ENCODE results near the gene CAMSAP1. TPM values are rescaled to one million over a fixed set of nuclear protein-coding genes. Genes with fewer than 3 reads are reported as not detected.

CAMSAP1 gene
- total RNA-seq, 1 donor from 2014 or later, result 150 TPM

DNA sequence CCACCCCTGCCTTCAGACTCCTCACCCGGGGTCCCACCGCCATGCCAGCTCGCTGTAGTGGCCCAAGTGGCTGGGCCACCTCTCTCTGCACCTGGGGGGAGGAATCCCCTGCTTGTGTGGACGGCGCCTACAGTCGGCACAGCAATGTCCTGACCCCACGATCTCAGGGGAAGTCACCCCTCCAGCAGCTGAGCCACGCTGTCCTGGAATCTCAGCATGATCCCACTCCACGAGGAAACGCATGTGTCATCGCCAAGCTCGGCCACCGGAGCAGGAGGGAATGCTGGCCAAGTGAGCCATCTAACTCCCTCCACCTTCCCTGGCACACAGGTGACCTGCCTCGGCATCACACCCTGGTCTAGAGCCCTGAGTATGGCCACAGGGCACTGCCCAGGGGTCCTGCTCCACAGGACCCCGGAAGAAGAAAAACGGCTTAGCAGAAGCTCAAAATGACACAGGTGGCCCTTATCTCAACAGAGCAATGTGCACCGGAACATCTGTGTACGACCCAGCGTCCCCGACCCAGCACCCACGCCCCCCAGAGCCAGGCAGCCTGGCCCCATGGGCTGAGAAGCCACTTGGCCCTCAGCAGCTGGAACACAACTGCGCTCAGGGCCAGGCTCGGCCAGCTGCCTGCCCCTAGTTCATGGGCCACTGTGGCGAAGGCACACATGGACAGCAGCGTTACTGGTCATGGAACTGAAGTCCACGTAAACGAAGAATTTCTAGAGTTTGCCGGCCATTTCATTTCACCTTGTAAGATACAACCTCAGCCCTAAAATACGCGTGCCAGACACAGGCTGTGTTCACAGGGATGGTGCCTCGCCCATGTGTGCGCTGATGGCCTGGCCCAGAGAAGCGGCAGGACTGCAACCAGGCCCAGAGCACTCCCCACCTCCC, 23.4 kb upstream of the CAMSAP1 start:
- Mint-ChIP-seq H3K4me3 (ENCODE audit: unreplicated experiment) (no peak overlapping the region), H3K27ac (ENCODE audit: unreplicated experiment) (no peak overlapping the region), H3K4me1 (ENCODE audit: low read depth, unreplicated experiment) (no peaks in the 10 kb centered on the region), H3K36me3 (ENCODE audit: unreplicated experiment) (no peaks in the 10 kb centered on the region), H3K27me3 (ENCODE audit: unreplicated experiment) (peaks cover 8% of the 10 kb centered on the region), H3K9me3 (ENCODE audit: unreplicated experiment) (peaks cover 7% of the 10 kb centered on the region)
- no peak for DNase-seq
- TF ChIP-seq, protein P1, sequence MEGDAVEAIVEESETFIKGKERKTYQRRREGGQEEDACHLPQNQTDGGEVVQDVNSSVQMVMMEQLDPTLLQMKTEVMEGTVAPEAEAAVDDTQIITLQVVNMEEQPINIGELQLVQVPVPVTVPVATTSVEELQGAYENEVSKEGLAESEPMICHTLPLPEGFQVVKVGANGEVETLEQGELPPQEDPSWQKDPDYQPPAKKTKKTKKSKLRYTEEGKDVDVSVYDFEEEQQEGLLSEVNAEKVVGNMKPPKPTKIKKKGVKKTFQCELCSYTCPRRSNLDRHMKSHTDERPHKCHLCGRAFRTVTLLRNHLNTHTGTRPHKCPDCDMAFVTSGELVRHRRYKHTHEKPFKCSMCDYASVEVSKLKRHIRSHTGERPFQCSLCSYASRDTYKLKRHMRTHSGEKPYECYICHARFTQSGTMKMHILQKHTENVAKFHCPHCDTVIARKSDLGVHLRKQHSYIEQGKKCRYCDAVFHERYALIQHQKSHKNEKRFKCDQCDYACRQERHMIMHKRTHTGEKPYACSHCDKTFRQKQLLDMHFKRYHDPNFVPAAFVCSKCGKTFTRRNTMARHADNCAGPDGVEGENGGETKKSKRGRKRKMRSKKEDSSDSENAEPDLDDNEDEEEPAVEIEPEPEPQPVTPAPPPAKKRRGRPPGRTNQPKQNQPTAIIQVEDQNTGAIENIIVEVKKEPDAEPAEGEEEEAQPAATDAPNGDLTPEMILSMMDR (IDR thresholded peaks at IDR 0.05; ENCODE audit: partially characterized antibody, unreplicated experiment), result no peak

DNA sequence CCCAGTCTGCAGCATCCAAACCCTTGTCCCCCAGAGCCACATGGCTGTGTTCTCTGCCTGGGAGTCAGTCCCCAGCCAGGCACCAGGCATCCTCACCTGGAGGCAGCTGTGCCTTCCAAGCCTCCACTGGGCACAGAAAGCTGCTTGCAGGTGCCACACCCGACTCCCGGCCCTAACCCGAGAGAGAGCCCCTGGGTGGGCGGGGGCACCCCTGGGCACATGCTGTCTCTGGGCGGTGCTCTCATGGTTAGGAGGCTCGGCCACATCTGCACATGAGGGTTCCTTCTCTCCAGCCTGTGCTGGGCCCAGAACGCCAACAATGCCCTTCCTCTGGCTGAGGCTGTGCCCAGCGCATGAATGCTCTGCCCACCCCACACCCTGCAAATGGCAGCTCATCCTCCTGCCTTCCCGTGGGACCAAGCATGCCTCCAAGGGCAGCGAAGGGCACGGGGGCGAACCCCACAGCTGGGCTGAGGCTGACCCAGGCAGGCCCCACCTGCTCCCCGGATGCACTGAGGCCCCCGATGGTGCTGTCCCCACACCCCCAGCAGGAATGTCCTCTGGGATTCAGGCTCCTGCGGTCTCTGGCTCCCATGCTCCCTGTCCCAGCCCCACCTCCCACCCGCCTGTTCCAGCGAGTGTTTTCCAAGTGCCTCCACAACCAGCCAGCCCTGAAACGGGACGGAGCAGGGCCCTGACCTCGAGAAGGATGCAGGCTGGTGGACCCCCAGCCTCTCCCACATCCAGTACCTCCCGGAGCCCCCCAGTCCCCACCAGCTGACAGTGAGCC, 22.5 kb upstream of the CAMSAP1 start:
- Mint-ChIP-seq H3K4me1 (ENCODE audit: low read depth, unreplicated experiment) (no peaks in the 10 kb centered on the region), H3K9me3 (ENCODE audit: unreplicated experiment) (peaks cover 7% of the 10 kb centered on the region), H3K36me3 (ENCODE audit: unreplicated experiment) (no peaks in the 10 kb centered on the region), H3K27me3 (ENCODE audit: unreplicated experiment) (peaks cover 8% of the 10 kb centered on the region), H3K27ac (ENCODE audit: unreplicated experiment) (no peak overlapping the region), H3K4me3 (ENCODE audit: unreplicated experiment) (no peak overlapping the region)
- no peak for DNase-seq
- TF ChIP-seq, protein P1 (IDR thresholded peaks at IDR 0.05; ENCODE audit: partially characterized antibody, unreplicated experiment), result no peak

DNA sequence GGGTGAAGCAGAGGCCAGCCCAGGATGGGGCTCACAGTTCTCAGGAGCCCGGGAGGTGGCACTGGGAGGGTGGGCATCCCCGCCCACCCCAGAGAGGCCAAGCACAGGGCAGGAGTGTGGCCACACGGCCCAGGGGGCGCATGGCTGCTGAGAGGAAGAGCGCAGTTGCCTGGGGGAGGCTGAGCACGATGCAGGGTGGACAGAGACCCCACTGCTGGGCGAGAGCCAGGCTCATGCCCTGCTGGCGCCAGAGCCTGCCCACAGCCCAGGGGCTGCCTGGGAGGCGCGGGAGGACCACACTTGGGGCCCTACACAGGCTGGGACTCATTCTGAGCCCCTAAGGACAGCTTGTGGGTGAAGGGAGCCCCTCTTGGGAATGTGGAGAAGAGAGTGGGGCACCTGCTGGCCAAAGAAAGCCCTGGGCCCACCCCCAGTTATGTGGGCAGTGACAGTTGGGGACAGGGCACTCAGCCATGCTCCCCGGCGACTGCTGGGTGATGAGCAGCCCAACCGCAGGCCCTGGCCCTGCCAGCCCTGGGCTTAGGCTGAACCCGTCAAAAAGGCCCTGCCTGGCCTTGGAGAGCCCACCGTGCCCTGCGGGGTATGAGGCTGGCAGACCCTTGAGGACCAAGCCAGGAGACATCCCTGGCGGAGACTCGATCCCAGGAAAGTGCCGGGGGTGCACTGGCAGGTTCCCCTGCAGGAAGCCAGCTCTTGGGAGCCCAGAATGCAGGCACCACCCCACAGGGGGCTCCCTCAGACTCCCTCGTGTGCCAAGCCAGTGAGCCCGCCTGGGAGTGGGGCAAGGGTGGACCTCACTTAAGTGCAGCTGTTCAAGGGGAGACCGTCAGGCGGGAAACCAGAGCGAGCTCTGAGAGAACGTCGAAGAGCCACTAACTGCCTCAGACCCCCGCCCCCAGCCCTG, 21.6 kb upstream of the CAMSAP1 start:
- Mint-ChIP-seq H3K4me3 (ENCODE audit: unreplicated experiment) (no peak overlapping the region), H3K27me3 (ENCODE audit: unreplicated experiment) (peaks cover 8% of the 10 kb centered on the region), H3K36me3 (ENCODE audit: unreplicated experiment) (no peaks in the 10 kb centered on the region), H3K9me3 (ENCODE audit: unreplicated experiment) (peaks cover 7% of the 10 kb centered on the region), H3K27ac (ENCODE audit: unreplicated experiment) (no peak overlapping the region), H3K4me1 (ENCODE audit: low read depth, unreplicated experiment) (no peaks in the 10 kb centered on the region)
- no peak for DNase-seq
- TF ChIP-seq, protein P1 (IDR thresholded peaks at IDR 0.05; ENCODE audit: partially characterized antibody, unreplicated experiment), result no peak

DNA sequence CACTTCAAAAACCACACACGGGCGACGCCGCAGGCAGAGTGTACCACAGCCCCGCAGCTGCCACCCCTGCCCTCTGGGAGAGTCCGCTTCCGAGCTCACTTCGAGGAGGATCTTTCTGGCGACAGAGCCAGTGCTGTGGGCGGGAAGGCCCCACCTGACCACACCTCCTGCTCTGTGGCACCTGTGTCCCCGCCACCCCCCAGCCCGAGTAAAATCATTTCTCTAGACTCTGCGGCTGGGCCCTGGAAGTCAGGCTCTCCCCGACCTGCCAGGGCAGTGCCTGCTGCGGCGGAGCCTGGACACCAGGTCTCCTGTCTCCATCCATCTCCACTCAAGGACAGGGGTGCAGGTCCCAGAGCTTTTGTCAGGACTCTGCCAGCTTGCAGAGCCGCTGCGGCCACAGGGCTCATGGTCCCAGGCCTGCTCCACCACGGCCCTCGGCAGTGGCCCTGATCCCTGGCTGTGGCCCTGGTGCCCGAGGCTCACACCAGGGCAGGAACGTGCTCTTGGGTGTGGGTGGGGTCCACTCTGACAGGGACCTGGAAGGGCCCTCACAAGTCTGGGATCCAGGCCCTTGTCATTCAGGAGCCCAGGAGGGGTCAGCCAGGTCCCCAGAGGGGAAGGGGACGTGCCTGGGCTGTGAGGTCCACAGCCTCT, 20.9 kb upstream of the CAMSAP1 start:
- TF ChIP-seq, protein P1 (IDR thresholded peaks at IDR 0.05; ENCODE audit: partially characterized antibody, unreplicated experiment), result no peak
- H3K4me3 Mint-ChIP-seq (ENCODE audit: unreplicated experiment), result no peak overlapping the region
- H3K4me1 Mint-ChIP-seq (ENCODE audit: low read depth, unreplicated experiment), result no peaks in the 10 kb centered on the region
- H3K9me3 Mint-ChIP-seq (ENCODE audit: unreplicated experiment), result peaks cover 8% of the 10 kb centered on the region
- no peaks in the 10 kb centered on the region for H3K36me3 Mint-ChIP-seq (ENCODE audit: unreplicated experiment)
- H3K27ac Mint-ChIP-seq (ENCODE audit: unreplicated experiment), result no peak overlapping the region
- DNase-seq, result no peak
- peaks cover 8% of the 10 kb centered on the region for H3K27me3 Mint-ChIP-seq (ENCODE audit: unreplicated experiment)

All from glutamatergic neuron (in vitro differentiated cells).